ENCODE measurements around the gene ARSA.

ARSA gene

DNA sequence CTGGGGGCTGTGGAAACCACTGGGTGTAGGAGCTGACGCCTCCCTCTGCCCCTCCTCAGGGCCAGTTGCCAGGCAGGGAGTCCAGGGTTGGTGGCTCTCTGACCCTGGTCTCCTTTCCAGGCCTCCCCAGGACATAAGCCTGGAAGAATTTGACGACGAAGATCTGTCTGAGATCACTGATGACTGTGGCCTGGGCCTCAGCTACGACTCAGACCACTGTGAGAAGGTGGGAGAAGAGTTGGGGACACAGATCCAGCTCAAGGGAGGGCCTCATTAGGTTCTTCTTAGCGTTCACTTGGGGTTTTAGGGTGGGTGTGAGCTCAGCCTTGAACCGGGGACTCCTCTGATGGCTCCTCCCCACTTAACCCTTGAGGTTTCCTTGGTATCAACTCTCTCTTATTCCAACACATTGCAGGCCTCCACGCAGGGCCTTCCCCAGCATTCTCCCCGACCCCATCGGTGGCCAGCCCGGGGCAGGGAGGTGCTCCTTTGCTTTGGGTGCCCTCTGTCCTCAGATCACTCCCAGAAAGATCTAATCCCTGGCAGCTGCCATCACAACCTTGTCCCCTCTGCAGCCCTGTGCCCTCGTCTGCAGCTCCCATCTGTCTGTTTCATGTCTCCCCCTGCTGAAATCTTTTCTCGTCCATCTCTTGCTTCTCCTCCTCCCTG is 26.1 kb downstream of the ARSA start:
- FAIRE-seq, result no peak

- FAIRE-seq, result no peak
Observed at GRCh38 chr22:50600967-50601668, 26.8 kb downstream of the ARSA start.

DNA sequence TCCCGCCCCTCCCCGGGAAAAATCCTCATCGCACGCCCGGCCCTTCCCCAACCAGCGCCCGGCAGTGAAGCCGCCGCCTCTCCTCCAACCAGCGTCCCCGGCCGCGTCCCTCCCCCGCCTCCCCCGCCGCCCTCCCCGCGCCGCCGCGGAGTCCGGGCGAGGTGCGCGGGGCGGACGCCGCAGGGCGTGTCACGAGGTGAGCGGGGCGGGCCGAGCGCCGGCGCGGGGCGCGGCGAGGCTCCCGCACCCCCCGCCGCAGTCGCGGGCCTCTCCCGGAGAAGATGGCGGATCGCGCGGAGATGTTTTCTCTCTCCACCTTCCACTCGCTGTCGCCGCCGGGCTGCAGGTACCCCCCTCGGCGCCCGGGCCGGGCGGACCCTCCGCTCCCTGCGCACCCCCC is 27.4 kb downstream of the ARSA start, which contains the start of gene MAPK8IP2:
TSS of gene MAPK8IP2 (plus strand) at position 256 of the 400 bp plus-strand sequence. CDS start at position 282, 26 bp downstream.
- no peak for FAIRE-seq

DNA sequence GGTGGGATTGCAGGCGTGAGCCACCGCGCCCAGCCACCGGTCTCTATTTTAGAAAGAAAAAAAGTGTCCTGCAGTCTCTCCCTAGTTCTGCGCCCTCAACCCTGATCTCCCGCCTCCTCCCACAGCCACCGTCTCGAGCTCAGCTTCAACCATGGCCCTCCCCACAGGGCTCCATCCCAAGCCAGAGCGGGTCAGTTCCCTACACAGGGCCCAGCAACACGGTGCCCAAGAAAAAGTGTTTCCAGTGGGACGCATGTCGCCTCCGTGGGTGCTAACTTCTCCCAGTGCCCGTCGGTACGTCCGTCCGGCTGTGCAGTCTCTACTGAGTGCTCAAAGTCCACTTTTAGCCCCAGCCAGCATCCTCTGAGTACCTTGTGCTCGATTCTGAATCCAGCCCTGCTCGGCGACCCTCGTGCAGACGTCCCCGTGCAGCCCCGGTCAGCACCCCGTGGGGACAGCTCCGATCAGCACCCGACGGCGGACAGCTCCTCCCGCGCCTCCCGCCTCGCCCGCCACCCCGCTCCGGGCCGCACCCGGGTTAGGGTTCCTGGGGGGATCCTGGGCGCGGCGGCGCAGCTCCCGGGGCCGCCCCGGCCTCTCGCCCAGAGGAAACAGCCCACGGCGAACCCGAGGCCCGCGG is 28.0 kb downstream of the ARSA start:
- no peak for FAIRE-seq

GRCh38 chr22:50597097-50597496 is 30.9 kb downstream of the ARSA start:
- FAIRE-seq, result no peak

GRCh38 chr22:50595189-50595588 is 32.8 kb downstream of the ARSA start:
- FAIRE-seq, result no peak

DNA sequence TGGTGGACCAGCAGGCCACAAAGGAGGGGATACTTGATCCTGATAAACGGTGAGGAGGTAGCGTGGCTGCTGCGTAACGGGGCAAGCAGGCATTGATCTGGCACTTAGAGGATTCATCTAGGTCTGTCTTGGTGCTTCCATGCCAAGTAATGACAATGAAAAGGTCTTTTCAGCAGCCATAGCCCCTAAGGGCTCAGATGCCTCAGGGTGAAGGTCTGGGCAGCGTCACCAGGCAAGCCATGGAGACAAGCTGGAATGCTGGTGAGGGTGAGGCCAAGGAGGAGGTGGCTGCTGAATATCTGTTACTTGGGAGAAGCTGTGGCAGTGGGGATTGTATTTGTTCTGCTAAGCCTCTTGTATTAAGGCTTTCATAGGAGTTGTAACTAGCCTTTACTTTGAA is 40.5 kb downstream of the ARSA start:
- no peak for FAIRE-seq

DNA sequence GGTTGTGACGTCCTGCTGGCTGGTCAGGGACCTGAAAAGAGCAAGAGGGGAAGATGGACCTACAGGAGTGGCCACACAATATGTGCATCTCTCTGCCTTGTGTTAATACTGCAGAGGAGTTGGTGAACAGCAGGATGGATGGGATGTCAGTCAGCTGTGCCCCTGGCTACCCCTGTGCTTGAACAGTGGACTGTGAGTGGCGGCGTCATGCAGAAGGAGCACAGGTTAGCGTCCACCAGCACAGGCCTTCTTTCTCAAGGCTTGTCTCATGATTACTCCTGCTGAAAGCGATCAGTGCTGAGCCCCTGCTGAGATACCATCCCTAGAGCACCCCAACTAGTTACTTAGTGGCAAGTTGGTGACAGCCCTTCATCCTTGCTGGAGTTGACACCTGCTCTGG is 41.5 kb downstream of the ARSA start:
- no peak for FAIRE-seq

DNA sequence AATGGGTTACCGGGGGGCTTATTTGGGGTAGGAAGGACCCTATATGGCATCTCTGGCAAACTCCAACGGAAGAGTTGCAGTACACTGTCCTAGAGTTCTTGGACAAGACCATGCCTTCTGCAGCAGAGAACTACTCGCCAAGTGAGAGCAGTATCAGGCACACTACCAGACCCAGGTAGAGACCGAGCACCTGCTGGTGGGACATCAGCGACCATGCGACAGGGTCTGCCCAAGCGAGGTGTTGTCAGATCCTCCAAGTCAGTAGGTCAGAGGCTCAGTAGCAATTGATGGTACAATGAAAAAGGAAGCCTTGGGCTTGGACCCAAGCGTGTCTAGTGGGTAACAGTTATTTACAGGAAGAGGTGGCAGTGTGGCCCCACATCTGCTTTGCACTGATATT is 42.2 kb downstream of the ARSA start:
- no peak for FAIRE-seq

- FAIRE-seq, result no peak
Observed at GRCh38 chr22:50585238-50585637, 42.7 kb downstream of the ARSA start.

GRCh38 chr22:50584106-50585096 is 43.6 kb downstream of the ARSA start:
- no peak for FAIRE-seq

GRCh38 chr22:50583294-50583861 is 44.6 kb downstream of the ARSA start:
- no peak for FAIRE-seq

GRCh38 chr22:50582493-50583293 is 45.3 kb downstream of the ARSA start, which contains the start of gene CHKB:
Gene CHKB, minus strand, starts transcription at chr22:50582849. Its CDS starts 68 bp downstream, at chr22:50582781.
- peak; percentile 99 for FAIRE-seq

DNA sequence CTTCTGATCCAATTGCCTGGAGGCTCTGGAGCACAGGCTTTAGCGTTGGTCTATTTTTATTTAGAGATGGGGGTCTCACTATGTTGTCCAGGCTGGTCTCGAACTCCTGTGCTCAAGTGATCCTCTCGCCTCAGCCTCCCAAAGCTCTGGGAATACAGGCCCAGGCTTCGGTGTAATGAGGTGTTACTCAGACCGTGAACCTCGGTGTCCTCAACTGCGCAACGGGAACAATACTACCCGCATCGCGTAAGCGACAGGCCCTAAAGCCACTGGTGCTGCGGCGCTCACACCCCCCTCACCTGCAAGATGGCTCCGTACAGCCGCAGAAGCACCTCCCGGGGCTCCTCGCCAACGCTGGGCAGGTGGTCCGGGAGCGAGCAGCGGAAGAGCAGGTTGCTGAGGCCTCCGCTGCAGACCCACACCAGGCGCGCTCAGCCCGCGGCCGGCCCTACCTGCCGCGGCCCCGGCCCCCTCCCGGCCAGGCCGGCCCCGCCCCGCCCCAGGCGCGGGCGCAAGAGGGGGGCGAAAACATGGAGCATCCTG is 45.9 kb downstream of the ARSA start:
- FAIRE-seq, result no peak

- no peak for FAIRE-seq
Observed at GRCh38 chr22:50581031-50581949, 46.7 kb downstream of the ARSA start.

- no peak for FAIRE-seq
Observed at GRCh38 chr22:50579752-50580151, 48.2 kb downstream of the ARSA start.

- no peak for FAIRE-seq
Observed at GRCh38 chr22:50578776-50579310, 49.1 kb downstream of the ARSA start.

DNA sequence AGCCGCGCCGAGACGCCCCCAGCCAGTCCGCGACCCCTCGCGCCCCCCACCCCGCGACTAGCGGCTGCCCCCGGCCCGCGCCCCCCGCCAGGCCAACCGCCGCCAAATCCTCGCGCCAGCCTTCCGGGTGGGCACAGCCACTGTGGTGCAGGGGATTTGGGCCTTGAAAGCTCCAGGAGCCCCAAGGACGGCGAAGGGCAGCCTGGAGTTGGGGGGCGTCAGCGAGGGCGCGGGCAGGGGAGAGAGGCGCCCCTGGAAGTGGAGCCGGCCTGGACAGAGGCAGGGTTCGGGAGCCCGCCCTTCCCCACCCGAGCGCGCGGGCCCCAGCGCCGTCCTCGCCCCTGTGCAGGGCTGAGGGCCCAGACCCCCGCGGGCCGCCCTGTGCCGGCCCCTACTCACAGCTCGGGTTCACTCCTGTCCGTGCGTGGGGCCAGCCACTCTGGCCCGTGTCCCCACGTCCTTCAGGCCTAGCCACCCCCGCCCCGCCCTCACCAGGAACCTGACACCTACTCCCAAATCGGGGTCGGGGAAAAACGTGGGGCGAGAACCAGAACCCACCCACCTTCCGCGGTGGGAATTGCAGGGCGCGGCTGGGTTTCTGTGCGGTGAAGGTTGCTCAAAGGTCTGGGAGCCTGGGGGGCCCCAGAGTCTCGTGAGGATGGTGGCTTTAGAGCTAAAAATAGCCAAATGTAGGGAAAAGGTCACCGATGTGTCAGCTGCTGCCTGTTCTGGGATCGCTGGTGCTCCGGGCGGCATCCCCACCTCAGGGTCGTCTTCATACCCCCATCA is 49.8 kb downstream of the ARSA start, which contains the start of gene CPT1B:
TSS of gene CPT1B (minus strand) at position 441 of the 789 bp plus-strand sequence. CDS start 512 bp downstream, outside the sequence.
- FAIRE-seq, result no peak

DNA sequence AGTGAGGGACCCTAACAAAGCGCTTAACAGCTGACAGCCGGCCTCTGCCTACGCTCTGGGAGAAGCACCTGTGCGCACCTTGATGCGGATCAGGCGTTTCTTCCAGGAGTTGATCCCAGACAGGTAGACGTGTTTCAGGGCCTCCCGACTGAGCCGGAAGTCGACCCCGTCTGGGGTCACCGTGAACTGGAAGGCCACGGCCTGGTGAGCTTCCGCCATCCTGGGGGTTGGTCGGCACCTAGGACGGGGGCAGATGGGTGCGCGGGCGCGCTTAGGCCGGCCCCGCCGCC is 50.3 kb downstream of the ARSA start:
- FAIRE-seq, result no peak

Measured in A204.1 (cell line).